DND-41 (cell line): ENCODE measurements around the gene CRABP1.

Experiments used
- EZH2 ChIP-seq: IDR thresholded peaks from 3 replicates; pipeline ENCODE4 v1.6.1; 2012; ENCODE audit warnings: borderline replicate concordance, low read depth, mild to moderate bottlenecking, moderate library complexity, low read length, inconsistent platforms; ENCODE audit not compliant: severe bottlenecking
- TF ChIP-seq, protein P1 (sequence below): IDR thresholded peaks from 2 replicates; pipeline ENCODE4 v1.5.1; 2012; ENCODE audit warnings: borderline replicate concordance, low read length, moderate library complexity, mild to moderate bottlenecking; ENCODE audit not compliant: poor library complexity, severe bottlenecking; ENCODE audit errors: extremely low read depth

DNA sequence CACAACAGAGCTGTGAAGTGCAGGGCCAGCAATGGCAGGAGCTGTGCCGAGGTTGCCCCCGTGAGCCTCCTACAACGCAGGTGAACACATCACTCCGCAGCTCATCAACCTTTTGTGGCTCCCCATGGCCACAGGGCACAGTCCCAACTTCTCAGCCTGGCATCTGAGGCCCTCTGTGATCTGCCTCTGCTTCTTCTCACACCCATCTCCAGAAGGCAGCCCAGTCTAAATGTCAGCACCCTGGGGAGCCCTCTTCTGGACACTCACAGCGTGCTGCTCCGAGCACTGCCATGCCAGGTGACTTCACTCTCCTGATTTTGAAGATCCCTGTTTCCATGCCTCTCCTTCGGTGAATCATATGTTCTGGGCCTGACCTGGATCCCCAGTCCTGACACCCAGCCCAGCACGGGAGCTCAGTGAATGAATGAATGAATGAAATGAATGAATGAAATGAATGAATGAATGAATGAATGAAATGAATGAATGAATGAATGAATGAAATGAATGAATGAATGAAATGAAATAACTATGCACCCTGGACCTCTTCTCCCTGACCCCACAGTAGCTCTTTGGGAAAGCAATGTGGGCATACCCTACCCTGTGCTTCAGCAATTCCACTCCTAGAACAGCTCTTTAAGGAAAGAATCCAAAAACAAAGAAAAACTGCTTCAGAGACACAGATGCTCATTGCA, 22.9 kb upstream of the CRABP1 start:
- TF ChIP-seq EZH2: no peak
- TF ChIP-seq, protein P1, sequence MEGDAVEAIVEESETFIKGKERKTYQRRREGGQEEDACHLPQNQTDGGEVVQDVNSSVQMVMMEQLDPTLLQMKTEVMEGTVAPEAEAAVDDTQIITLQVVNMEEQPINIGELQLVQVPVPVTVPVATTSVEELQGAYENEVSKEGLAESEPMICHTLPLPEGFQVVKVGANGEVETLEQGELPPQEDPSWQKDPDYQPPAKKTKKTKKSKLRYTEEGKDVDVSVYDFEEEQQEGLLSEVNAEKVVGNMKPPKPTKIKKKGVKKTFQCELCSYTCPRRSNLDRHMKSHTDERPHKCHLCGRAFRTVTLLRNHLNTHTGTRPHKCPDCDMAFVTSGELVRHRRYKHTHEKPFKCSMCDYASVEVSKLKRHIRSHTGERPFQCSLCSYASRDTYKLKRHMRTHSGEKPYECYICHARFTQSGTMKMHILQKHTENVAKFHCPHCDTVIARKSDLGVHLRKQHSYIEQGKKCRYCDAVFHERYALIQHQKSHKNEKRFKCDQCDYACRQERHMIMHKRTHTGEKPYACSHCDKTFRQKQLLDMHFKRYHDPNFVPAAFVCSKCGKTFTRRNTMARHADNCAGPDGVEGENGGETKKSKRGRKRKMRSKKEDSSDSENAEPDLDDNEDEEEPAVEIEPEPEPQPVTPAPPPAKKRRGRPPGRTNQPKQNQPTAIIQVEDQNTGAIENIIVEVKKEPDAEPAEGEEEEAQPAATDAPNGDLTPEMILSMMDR: peak; percentile 35
